Thyroid gland (tissue), 4 donors: ENCODE data around the gene KRTAP22-2.

ENCODE experiments used
- POLR2A ChIP-seq, 2 donors: fragments of 450-650 bp; IDR thresholded peaks; one replicate each; pipeline ENCODE4 v1.6.1; 2017; ENCODE audit warnings: antibody characterized with exemption in 2 of 2, mild to moderate bottlenecking in 2 of 2, moderate library complexity in 1 of 2
- TF ChIP-seq, protein P1 (sequence below), 6 experiments: fragments of 200-600 bp in 3 of 6; fragments of 450-650 bp in 3 of 6; sonication (generic) in 3 of 6; IDR thresholded peaks; one replicate each; pipeline ENCODE4 v1.5.1; 2016 to 2019; ENCODE audit warnings: antibody characterized with exemption in 6 of 6, mild to moderate bottlenecking in 2 of 6, inconsistent platforms in 1 of 6, moderate library complexity in 1 of 6

GRCh38 chr21:30580132-30580531 lies 10.1 kb downstream of the KRTAP22-2 start:
- no peak for TF ChIP-seq POLR2A (IDR thresholded peaks at IDR 0.05)
- TF ChIP-seq, protein P1, sequence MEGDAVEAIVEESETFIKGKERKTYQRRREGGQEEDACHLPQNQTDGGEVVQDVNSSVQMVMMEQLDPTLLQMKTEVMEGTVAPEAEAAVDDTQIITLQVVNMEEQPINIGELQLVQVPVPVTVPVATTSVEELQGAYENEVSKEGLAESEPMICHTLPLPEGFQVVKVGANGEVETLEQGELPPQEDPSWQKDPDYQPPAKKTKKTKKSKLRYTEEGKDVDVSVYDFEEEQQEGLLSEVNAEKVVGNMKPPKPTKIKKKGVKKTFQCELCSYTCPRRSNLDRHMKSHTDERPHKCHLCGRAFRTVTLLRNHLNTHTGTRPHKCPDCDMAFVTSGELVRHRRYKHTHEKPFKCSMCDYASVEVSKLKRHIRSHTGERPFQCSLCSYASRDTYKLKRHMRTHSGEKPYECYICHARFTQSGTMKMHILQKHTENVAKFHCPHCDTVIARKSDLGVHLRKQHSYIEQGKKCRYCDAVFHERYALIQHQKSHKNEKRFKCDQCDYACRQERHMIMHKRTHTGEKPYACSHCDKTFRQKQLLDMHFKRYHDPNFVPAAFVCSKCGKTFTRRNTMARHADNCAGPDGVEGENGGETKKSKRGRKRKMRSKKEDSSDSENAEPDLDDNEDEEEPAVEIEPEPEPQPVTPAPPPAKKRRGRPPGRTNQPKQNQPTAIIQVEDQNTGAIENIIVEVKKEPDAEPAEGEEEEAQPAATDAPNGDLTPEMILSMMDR (IDR thresholded peaks at IDR 0.05) = no peak
